Measurements from ENCODE around the gene ABCC11. TPM values are rescaled to one million over a fixed set of nuclear protein-coding genes. Genes with fewer than 3 reads are reported as not detected.

Gene ABCC11
- polyA plus RNA-seq, 6 donors from 2014 or later, result 0.16 TPM; not detected in 5

GRCh38 chr16:48121276-48121675 is 126.1 kb downstream of the ABCC11 start:
- no peaks in the 10 kb centered on the region for H3K36me3 Mint-ChIP-seq
- DNase-seq (no peak), ATAC-seq (ENCODE audit: low read depth in 2 of 2) (no peak)
- no peaks in the 10 kb centered on the region for H3K4me1 Mint-ChIP-seq
- peaks cover 8 to 17% (median 16%) of the 10 kb centered on the region in 3 donors for H3K27me3 Mint-ChIP-seq
- no peaks in the 10 kb centered on the region for H3K9me3 Mint-ChIP-seq
- no peak overlapping the region for H3K4me3 Mint-ChIP-seq
- no peak overlapping the region for H3K27ac Mint-ChIP-seq

GRCh38 chr16:48118841-48119240 is 128.5 kb downstream of the ABCC11 start:
- H3K36me3 Mint-ChIP-seq, result no peaks in the 10 kb centered on the region
- H3K27ac Mint-ChIP-seq, result no peak overlapping the region
- ATAC-seq (ENCODE audit: low read depth in 2 of 2) (no peak), DNase-seq (no peak)
- H3K9me3 Mint-ChIP-seq, result no peaks in the 10 kb centered on the region
- peaks cover 8 to 15% (median 14%) of the 10 kb centered on the region in 3 donors for H3K27me3 Mint-ChIP-seq
- no peaks in the 10 kb centered on the region for H3K4me1 Mint-ChIP-seq
- no peak overlapping the region for H3K4me3 Mint-ChIP-seq

- ATAC-seq (ENCODE audit: low read depth in 2 of 2), result peak; percentile 61 to 69
- Mint-ChIP-seq H3K36me3 (no peaks in the 10 kb centered on the region), H3K9me3 (no peaks in the 10 kb centered on the region), H3K4me1 (no peaks in the 10 kb centered on the region), H3K27ac (peak overlapping the region in 1 of 6 donors; percentile 42), H3K27me3 (peaks cover 13 to 15% (median 14%) of the 10 kb centered on the region in 3 donors), H3K4me3 (no peak overlapping the region)
- DNase-seq, result peak; percentile 38
These were observed 129.9 kb downstream of the ABCC11 start for GRCh38 chr16:48117217-48118105.

Other genes with a start within 250 kb of the ABCC11 start
- not detected for gene ABCC12, start 91.5 kb downstream of the ABCC11 start, polyA plus RNA-seq (ENCODE audit: low read depth in 6 of 6)
- gene LONP2, start 3.2 kb downstream of the ABCC11 start, polyA plus RNA-seq (ENCODE audit: low read depth in 6 of 6), result 10 to 100 TPM; 32.1 to 38.9 (median 34.8) TPM
- gene SIAH1, start 137.9 kb upstream of the ABCC11 start, polyA plus RNA-seq (ENCODE audit: low read depth in 6 of 6), result 10 to 100 TPM; 17.2 to 31.9 (median 24.0) TPM